K562 (cell line): ENCODE data around the gene PARP1. TPM values are rescaled to one million over a fixed set of nuclear protein-coding genes. Genes with fewer than 3 reads are reported as not detected.

Source experiments
- ATAC-seq: fragments of 200-7000 bp; cut with Tn5 transposase; 3 replicates; pipeline ENCODE4 v1.9.1; 2020; ENCODE audit warnings: moderate library complexity
- BruUV-seq: library from RNA; stranded (reverse); fragments of 400-500 nt; replicated peaks from 2 replicates; lab custom pipeline; 2021; lab: Mats Ljungman, UMichigan
- CTCF ChIA-PET: fragments of 300-600 bp; formaldehyde crosslinking; extraction: SDS; loops from one replicate; lab custom pipeline; 2021; ENCODE audit warnings: low intra/inter-chr PET ratio; lab: Yijun Ruan, JAX
- POLR2A ChIA-PET: fragments of 300-600, 350-650 bp; sonication (Branson Sonifier 250); formaldehyde crosslinking; extraction: SDS; loops from one replicate; lab custom pipeline; 2021; ENCODE audit warnings: antibody characterized with exemption, inconsistent platforms; lab: Yijun Ruan, JAX
- DNase-seq, 4 experiments: peaks; one replicate each; pipeline versions ENCODE4 v3.0.0 to v3.0.0-alpha.2; 2011 to 2018; ENCODE audit warnings: low spot score in 3 of 4, mixed read lengths in 3 of 4; ENCODE audit errors: extremely low read depth in 1 of 4
- FAIRE-seq: peaks from 2 replicates; lab custom pipeline; 2011; peaks lifted over from hg19 to GRCh38; lab: Jason Lieb, UNC
- H2AFZ ChIP-seq: 2 replicates; pipeline ENCODE4 v1.6.0; 2011; ENCODE audit warnings: low read depth, low read length, control low read depth, inconsistent platforms
- H3K27ac ChIP-seq: fragments of 200-600 bp; 3 replicates; pipeline ENCODE4 v1.8.0; 2011; ENCODE audit warnings: low read depth, mild to moderate bottlenecking, control low read depth, inconsistent platforms, low read length, moderate library complexity, mixed read lengths; ENCODE audit errors: extremely low read depth
- H3K27me3 ChIP-seq, 2 experiments: fragments of 300-600 bp in 1 of 2; 2 replicates in 1 of 2; 3 replicates in 1 of 2; pipeline versions ENCODE4 v1.6.0 to v1.8.0; 2011; ENCODE audit warnings: inconsistent platforms in 2 of 2, low read length in 2 of 2, mild to moderate bottlenecking in 1 of 2, mixed read lengths in 1 of 2, moderate library complexity in 1 of 2; ENCODE audit not compliant: control insufficient read depth in 2 of 2, insufficient read depth in 2 of 2
- H3K36me3 ChIP-seq: fragments of 300-600 bp; 3 replicates; pipeline ENCODE4 v1.8.0; 2011; ENCODE audit warnings: mild to moderate bottlenecking, low read length, inconsistent platforms; ENCODE audit not compliant: control insufficient read depth, insufficient read depth
- H3K4me1 ChIP-seq, 2 experiments: fragments of 200-600 bp in 1 of 2; replicated peaks in 1 of 2; 2 replicates in 1 of 2; 3 replicates in 1 of 2; pipeline versions ENCODE4 v1.5.1 to v1.8.0; 2011; ENCODE audit warnings: inconsistent platforms in 2 of 2, low read length in 2 of 2, mild to moderate bottlenecking in 1 of 2, mixed read lengths in 1 of 2, moderate library complexity in 1 of 2; ENCODE audit not compliant: control insufficient read depth in 2 of 2, insufficient read depth in 2 of 2
- H3K4me2 ChIP-seq: 2 replicates; pipeline ENCODE4 v1.6.1; 2011; ENCODE audit warnings: low read length, control low read depth, inconsistent platforms, mixed read lengths; ENCODE audit not compliant: insufficient read depth
- H3K4me3 ChIP-seq: fragments of 200-600 bp; sonication (generic), shearing (Covaris generic); 2 replicates; pipeline ENCODE4 v1.5.1; 2016; ENCODE audit warnings: control low read depth, inconsistent platforms
- H3K79me2 ChIP-seq: fragments of 200-600 bp; 3 replicates; pipeline ENCODE4 v1.8.0; 2011; ENCODE audit warnings: low read length, inconsistent platforms; ENCODE audit not compliant: control insufficient read depth, insufficient read depth
- H3K9ac ChIP-seq, 2 experiments: 2 replicates each; pipeline versions ENCODE4 v1.6.0 to v1.6.1; 2011; ENCODE audit warnings: low read depth in 2 of 2, low read length in 2 of 2, control low read depth in 1 of 2, inconsistent platforms in 1 of 2, mild to moderate bottlenecking in 1 of 2, mixed read lengths in 1 of 2; ENCODE audit not compliant: insufficient read depth in 1 of 2
- H3K9me1 ChIP-seq: one replicate; pipeline ENCODE4 v1.6.0; 2011; ENCODE audit warnings: inconsistent platforms, mild to moderate bottlenecking, low read length, moderate library complexity; ENCODE audit not compliant: control insufficient read depth, insufficient read depth
- H3K9me3 ChIP-seq: replicated peaks from 2 replicates; pipeline ENCODE4 v1.5.1; 2011; ENCODE audit warnings: low read depth, low read length, inconsistent platforms; ENCODE audit not compliant: control insufficient read depth, insufficient read depth
- H4K20me1 ChIP-seq: replicated peaks from 2 replicates; pipeline ENCODE4 v1.6.1; 2011; ENCODE audit warnings: low read length, inconsistent platforms, mixed read lengths; ENCODE audit not compliant: control insufficient read depth, insufficient read depth
- CHAMP1 ChIP-seq: fragments of 450-650 bp; IDR thresholded peaks from 2 replicates; pipeline ENCODE4 v1.6.1; 2016; ENCODE audit warnings: mild to moderate bottlenecking
- CTCF ChIP-seq, 3 experiments: IDR thresholded peaks in 2 of 3; conservative IDR thresholded peaks in 1 of 3; 2 replicates each; pipeline ENCODE4 v1.5.1; 2011 to 2012; ENCODE audit warnings: low read length in 3 of 3, mild to moderate bottlenecking in 3 of 3, control low read depth in 2 of 3, improper control_type of control experiment in 1 of 3, inconsistent platforms in 1 of 3, low read depth in 1 of 3, mixed read lengths in 1 of 3, moderate library complexity in 1 of 3; ENCODE audit not compliant: insufficient read depth in 2 of 3
- FOXJ3 ChIP-seq: sonication (generic); formaldehyde crosslinking; IDR thresholded peaks from 2 replicates; pipeline ENCODE4 v1.4.0; 2020; ENCODE audit warnings: mild to moderate bottlenecking, missing genetic modification reagents
- GMEB1 ChIP-seq: fragments of 250-450 bp; sonication (Bioruptor Pico); IDR thresholded peaks from 2 replicates; pipeline ENCODE4 v1.4.0; 2020; ENCODE audit warnings: mild to moderate bottlenecking
- TCF15 ChIP-seq: fragments of 250-450 bp; sonication (Bioruptor Pico); IDR thresholded peaks from 2 replicates; pipeline ENCODE4 v1.8.0; 2022; ENCODE audit warnings: moderate library complexity, mild to moderate bottlenecking, inconsistent platforms
- VEZF1 ChIP-seq: fragments of 200-800 bp; sonication (Bioruptor generic); IDR thresholded peaks from 2 replicates; pipeline ENCODE4 v1.6.1; 2017; ENCODE audit warnings: missing genetic modification characterization, missing compliant biosample characterization
- ZBTB9 ChIP-seq: fragments of 450-650 bp; formaldehyde crosslinking; IDR thresholded peaks from 2 replicates; pipeline ENCODE4 v1.4.0; 2020; ENCODE audit warnings: mild to moderate bottlenecking, moderate library complexity
- ZNF668 ChIP-seq: fragments of 250-450 bp; sonication (Bioruptor Pico); IDR thresholded peaks from 2 replicates; pipeline ENCODE4 v1.8.0; 2022; ENCODE audit warnings: mild to moderate bottlenecking, inconsistent platforms
- ZSCAN32 ChIP-seq: fragments of 450-650 bp; formaldehyde crosslinking; IDR thresholded peaks from 2 replicates; pipeline ENCODE4 v1.4.0; 2020; ENCODE audit warnings: mild to moderate bottlenecking, moderate library complexity
- WGBS: fragments of 100-300 bp; shearing (Covaris generic); methylation state at CpG from one replicate; pipeline ENCODE4 v1.1.6; 2016; ENCODE audit warnings: low coverage, mixed read lengths; ENCODE audit not compliant: insufficient coverage; ENCODE audit errors: missing lambda C conversion rate; 5-methylcytosine and 5-hydroxymethylcytosine counted together
- in situ Hi-C: fragments of 300-500 bp; cut with MboI; formaldehyde crosslinking; loops from 4 replicates; pipeline ENCODE4 v1.15.0; 2018; ENCODE audit warnings: inconsistent platforms, mixed read lengths
- intact Hi-C: fragments of 100-400 bp; cut with micrococcal nuclease; formaldehyde crosslinking; loops from 2 replicates; pipeline ENCODE4 v1.14.2; 2022
- polyA plus RNA-seq, 8 experiments: library from polyadenylated mRNA; depleted of rRNA in 4 of 8; stranded (reverse) in 5 of 8; unstranded in 3 of 8; fragments of >200 nt; fragmentation: Nextera tagmentation in 2 of 8; fragmentation: Illumina TruSeq in 1 of 8; extraction: Ambion mirVana in 2 of 8; extraction: Trizol in 1 of 8; gene quantifications; 2 replicates each; pipeline versions ENCODE4 v1.2.1 to v1.2.3, GENCODE V29; 2011 to 2014; ENCODE audit warnings: inconsistent platforms in 1 of 8, missing spikeins in 1 of 8
- total RNA-seq, 7 experiments: library from RNA; depleted of rRNA in 6 of 7; stranded (reverse); fragments of >200 nt in 6 of 7; fragmentation: Illumina TruSeq in 2 of 7; extraction: Trizol in 2 of 7; gene quantifications; 2 replicates each; pipeline versions ENCODE4 v1.2.1 to v1.2.3, GENCODE V29; 2011 to 2021; ENCODE audit warnings: low replicate concordance in 1 of 7

The PARP1 gene
- total and polyA plus RNA-seq, 9 of the 15 experiments (the other 6 are each of a cell fraction or from before 2014, with no cell fraction given): 121 to 306 (median 250) TPM

- TF ChIP-seq CHAMP1 (no peak), VEZF1 (no peak), TCF15 (no peak)
Observed at GRCh38 chr1:226395753-226396152, 12.1 kb downstream of the PARP1 start (continued).

- peaks cover 91% of the 10 kb centered on the region for H3K36me3 ChIP-seq
- no peaks in the 10 kb centered on the region for H3K9me3 ChIP-seq
- no peaks in the 10 kb centered on the region for H3K27me3 ChIP-seq
- no peaks in the 10 kb centered on the region for H3K9me1 ChIP-seq
- ChIA-PET CTCF (no interaction called here), POLR2A (interaction anchor here (1.9 kb wide), 1 partner anchor 12 kb away, joined by 6 read pairs; no protein-coding TSS in a partner anchor)
- intact Hi-C loops: no loop called here
- H3K4me1 ChIP-seq: no peaks in the 10 kb centered on the region
- peaks cover 56% of the 10 kb centered on the region for H3K79me2 ChIP-seq
- H3K4me3 ChIP-seq: no peak overlapping the region
- BruUV-seq: no TSS peak
- FAIRE-seq (no peak), ATAC-seq (no peak), DNase-seq (no peak)
- in situ Hi-C loops: no loop called here
- no peak overlapping the region for H3K9ac ChIP-seq
- H3K27ac ChIP-seq: no peak overlapping the region
- no peak overlapping the region for H3K4me2 ChIP-seq
- H4K20me1 ChIP-seq: peaks cover 2% of the 10 kb centered on the region; the same call in 1 of the 2 replicates
- H2AFZ ChIP-seq: no peak overlapping the region
- 99% methylated on average over 5 of the region's 5 CpGs for WGBS
- no peak for TF ChIP-seq CTCF (IDR thresholded peaks at IDR 0.05 in 2 of 3, conservative IDR thresholded peaks at IDR 0.05 in 1 of 3; ENCODE audit: insufficient read depth in 2 of 3, low read depth in 1 of 3, low read length in 3 of 3)
- no peak for TF ChIP-seq ZSCAN32
- TF ChIP-seq FOXJ3 (CRISPR knock-in tag): no peak
- no peak for TF ChIP-seq ZNF668 (CRISPR knock-in tag)
- TF ChIP-seq GMEB1 (CRISPR knock-in tag): no peak
- TF ChIP-seq ZBTB9: no peak
Observed at GRCh38 chr1:226394462-226394861, 13.4 kb downstream of the PARP1 start.
